ENCODE data around the gene EBLN2.

Gene EBLN2

DNA sequence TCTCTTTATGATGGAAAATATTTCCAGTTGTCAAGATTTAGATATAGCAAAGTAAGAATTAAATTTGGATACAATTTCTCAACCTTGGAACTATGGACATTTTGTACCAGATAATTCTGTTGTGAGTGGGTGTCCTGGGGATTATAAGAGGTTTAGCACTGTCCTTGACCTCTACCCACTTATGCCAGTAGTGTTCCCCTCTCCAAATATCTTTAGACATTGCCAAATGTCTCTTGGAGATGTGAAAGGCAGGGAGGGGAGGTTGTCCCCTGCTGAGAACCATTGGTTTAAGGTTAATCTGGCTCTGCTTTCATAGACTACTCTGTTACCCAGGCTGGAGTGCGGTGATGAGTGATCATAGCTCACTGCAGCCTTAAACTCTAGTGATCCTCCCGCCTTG lies at the start of gene EBLN2:
EBLN2 (plus strand) TSS at position 244 of the 400 bp plus-strand sequence. CDS start 423 bp downstream, outside the sequence.
- Histone ChIP-seq H3K27me3 (ENCODE audit: control insufficient read depth, insufficient read depth, low read length) (no peaks in the 10 kb centered on the region), H3K4me1 (ENCODE audit: control insufficient read depth, insufficient read depth, low read length) (no peaks in the 10 kb centered on the region), H3K9me3 (ENCODE audit: control insufficient read depth, low read length) (no peaks in the 10 kb centered on the region), H3K4me3 (ENCODE audit: low read length) (no peak within 1 kb of the TSS), H3K36me3 (ENCODE audit: control insufficient read depth, insufficient read depth, low read length) (peaks cover 5% of the 10 kb centered on the region), H3K9ac (ENCODE audit: low read length) (no peak within 1 kb of the TSS)

DNA sequence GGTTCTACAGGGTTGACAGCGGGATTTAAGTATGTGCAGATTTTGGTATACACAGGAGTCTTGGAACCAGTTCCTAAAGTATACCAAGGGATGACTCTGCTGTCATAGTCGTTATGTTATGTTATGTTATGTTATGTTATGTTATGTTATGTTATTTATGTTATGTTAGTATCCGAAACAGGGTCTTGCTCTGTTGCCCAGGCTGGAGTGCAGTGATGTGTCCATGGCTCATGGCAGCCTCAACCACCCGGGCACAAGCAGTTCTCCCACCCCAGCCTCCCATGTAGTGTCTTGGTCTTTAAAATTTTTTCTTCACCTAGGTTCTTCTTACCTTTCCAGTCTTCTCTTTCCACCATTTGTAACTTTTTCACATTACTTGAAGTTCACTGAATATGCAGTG lies 43.2 kb upstream of the EBLN2 start:
- Histone ChIP-seq H3K9me3 (ENCODE audit: control insufficient read depth, low read length) (no peaks in the 10 kb centered on the region), H3K27me3 (ENCODE audit: control insufficient read depth, insufficient read depth, low read length) (no peaks in the 10 kb centered on the region), H3K4me1 (ENCODE audit: control insufficient read depth, insufficient read depth, low read length) (no peaks in the 10 kb centered on the region), H3K9ac (ENCODE audit: low read length) (no peak overlapping the region), H3K4me3 (ENCODE audit: low read length) (no peak overlapping the region), H3K36me3 (ENCODE audit: control insufficient read depth, insufficient read depth, low read length) (no peaks in the 10 kb centered on the region)

DNA sequence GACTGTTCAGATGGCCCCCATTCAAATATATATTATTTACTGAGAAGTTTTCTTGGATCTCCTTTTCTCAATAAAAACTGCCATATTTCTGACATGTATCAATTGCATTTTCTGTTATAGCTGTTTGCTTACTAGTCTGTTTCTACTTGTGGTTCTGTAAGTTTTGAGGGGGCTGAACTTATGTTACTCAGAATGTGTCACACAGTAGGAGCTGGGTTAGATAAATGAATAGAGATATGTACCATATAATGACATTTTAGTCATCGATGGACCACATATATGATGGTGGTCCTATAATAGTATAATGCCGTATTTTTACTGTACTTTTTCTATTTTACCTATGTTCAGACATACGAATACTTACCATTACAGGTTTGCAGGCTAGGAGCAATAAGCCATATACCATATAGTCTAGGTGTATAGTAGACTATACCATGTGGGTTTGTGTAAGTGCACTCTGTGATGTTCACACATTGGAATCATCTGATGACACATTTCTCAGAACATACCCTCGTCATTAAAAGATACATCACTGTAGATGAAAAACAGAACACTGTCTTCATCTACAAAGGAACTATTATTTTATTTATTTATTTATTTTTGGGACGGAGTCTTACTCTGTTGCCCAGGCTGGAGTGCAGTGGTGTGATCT lies 42.5 kb upstream of the EBLN2 start:
- Histone ChIP-seq H3K4me1 (ENCODE audit: control insufficient read depth, insufficient read depth, low read length) (no peaks in the 10 kb centered on the region), H3K9me3 (ENCODE audit: control insufficient read depth, low read length) (no peaks in the 10 kb centered on the region), H3K4me3 (ENCODE audit: low read length) (no peak overlapping the region), H3K36me3 (ENCODE audit: control insufficient read depth, insufficient read depth, low read length) (no peaks in the 10 kb centered on the region), H3K27me3 (ENCODE audit: control insufficient read depth, insufficient read depth, low read length) (no peaks in the 10 kb centered on the region), H3K9ac (ENCODE audit: low read length) (no peak overlapping the region)

DNA sequence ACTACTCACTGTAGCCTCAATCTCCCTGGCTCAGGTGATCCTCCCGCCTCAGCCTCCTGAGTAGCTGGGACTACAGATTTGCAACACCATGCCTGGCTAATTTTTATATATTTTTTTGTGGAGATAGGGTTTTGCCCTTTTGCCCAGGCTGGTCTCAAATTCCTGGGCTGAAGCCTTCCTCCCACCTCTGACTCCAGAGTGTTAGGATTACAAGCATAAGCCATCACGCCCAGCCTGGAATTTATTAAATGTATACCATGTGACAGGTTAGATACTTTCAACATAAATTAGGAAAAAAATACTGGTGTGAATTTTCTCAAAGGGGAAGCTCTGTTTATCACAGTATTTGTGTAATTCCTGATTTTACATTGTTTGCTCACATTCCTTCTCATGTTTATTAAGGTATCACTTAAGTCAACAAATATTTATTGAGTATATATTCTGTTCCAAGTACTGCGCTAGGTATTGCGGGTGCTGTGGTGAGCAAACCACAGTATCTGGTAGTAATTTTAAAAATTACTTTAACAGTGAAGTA lies 40.1 kb upstream of the EBLN2 start:
- Histone ChIP-seq H3K9ac (ENCODE audit: low read length) (no peak overlapping the region), H3K4me1 (ENCODE audit: control insufficient read depth, insufficient read depth, low read length) (peaks cover 7% of the 10 kb centered on the region), H3K4me3 (ENCODE audit: low read length) (no peak overlapping the region), H3K9me3 (ENCODE audit: control insufficient read depth, low read length) (no peaks in the 10 kb centered on the region), H3K36me3 (ENCODE audit: control insufficient read depth, insufficient read depth, low read length) (no peaks in the 10 kb centered on the region), H3K27me3 (ENCODE audit: control insufficient read depth, insufficient read depth, low read length) (no peaks in the 10 kb centered on the region)

DNA sequence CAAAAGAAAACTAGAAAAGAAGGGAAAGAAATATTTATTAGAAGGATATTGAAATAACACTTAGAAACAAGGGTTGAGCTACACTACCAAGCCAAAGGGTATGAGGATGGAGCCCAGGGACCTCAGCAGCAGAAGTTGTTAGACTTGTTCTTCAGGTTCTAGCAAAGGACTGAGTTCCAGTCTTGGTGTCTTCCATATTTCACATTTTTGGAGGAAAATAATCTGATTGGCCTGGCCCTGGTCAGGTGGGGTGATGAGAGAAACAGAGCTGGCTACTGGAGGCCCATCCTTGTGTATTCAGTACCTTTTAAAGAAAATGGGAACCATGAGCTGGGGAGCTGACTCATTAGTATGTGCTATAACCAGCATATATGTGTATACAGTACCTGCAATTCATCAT lies 36.6 kb upstream of the EBLN2 start:
- Histone ChIP-seq H3K9ac (ENCODE audit: low read length) (no peak overlapping the region), H3K36me3 (ENCODE audit: control insufficient read depth, insufficient read depth, low read length) (no peaks in the 10 kb centered on the region), H3K9me3 (ENCODE audit: control insufficient read depth, low read length) (no peaks in the 10 kb centered on the region), H3K4me3 (ENCODE audit: low read length) (no peak overlapping the region), H3K4me1 (ENCODE audit: control insufficient read depth, insufficient read depth, low read length) (peaks cover 7% of the 10 kb centered on the region), H3K27me3 (ENCODE audit: control insufficient read depth, insufficient read depth, low read length) (no peaks in the 10 kb centered on the region)

DNA sequence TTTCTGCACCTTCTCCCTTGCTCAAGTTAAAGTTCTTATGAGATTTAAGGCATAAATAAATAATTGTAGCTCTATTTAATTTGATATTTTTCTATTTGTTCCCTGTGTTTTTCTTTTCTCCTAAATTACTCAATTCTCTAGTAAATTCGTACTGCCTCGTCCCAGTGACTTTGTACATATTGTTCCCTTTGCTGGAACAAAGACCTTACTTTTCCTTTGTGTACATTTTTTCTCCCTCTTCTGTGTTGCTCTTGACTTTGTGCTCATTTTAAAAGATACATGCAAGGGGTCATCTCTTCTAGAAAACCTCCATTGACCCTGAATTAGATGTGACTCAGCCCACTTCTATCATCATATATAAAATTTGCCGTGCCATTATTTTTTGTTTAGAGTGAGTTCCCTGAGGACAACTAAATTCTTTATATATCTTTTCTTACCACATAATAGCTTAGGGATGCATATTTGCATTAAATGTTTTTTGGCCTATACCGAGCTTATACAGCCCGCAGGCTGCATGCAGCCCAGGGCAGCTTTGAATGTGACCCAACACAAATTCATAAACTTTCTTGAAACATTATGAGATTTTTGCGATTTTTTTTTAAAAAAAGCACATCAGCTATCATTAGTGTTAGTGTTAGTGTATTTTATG lies 35.2 kb upstream of the EBLN2 start:
- Histone ChIP-seq H3K9me3 (ENCODE audit: control insufficient read depth, low read length) (no peaks in the 10 kb centered on the region), H3K4me3 (ENCODE audit: low read length) (no peak overlapping the region), H3K36me3 (ENCODE audit: control insufficient read depth, insufficient read depth, low read length) (no peaks in the 10 kb centered on the region), H3K9ac (ENCODE audit: low read length) (no peak overlapping the region), H3K27me3 (ENCODE audit: control insufficient read depth, insufficient read depth, low read length) (no peaks in the 10 kb centered on the region), H3K4me1 (ENCODE audit: control insufficient read depth, insufficient read depth, low read length) (peaks cover 7% of the 10 kb centered on the region)

DNA sequence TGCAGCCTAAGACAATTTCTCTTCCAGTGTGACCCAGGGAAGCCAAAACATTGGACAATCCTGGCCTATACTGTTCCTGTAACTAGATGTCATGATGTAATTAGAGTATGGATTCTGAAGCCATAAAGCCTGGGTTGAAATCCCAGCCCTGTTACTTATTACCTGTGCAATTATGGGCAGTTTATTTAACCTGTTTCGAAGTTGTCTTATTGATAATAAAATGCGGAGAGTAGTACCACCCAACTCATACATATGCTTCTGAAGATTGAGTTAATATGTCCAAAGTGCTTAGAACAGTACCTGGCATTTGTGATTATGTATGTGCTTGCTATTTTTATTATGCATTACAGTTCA lies 34.7 kb upstream of the EBLN2 start:
- H3K9me3 ChIP-seq (ENCODE audit: control insufficient read depth, low read length): no peaks in the 10 kb centered on the region
- no peak overlapping the region for H3K4me3 ChIP-seq (ENCODE audit: low read length)
- H3K36me3 ChIP-seq (ENCODE audit: control insufficient read depth, insufficient read depth, low read length): no peaks in the 10 kb centered on the region
- no peaks in the 10 kb centered on the region for H3K27me3 ChIP-seq (ENCODE audit: control insufficient read depth, insufficient read depth, low read length)
- no peak overlapping the region for H3K9ac ChIP-seq (ENCODE audit: low read length)
- peaks cover 7% of the 10 kb centered on the region for H3K4me1 ChIP-seq (ENCODE audit: control insufficient read depth, insufficient read depth, low read length)

DNA sequence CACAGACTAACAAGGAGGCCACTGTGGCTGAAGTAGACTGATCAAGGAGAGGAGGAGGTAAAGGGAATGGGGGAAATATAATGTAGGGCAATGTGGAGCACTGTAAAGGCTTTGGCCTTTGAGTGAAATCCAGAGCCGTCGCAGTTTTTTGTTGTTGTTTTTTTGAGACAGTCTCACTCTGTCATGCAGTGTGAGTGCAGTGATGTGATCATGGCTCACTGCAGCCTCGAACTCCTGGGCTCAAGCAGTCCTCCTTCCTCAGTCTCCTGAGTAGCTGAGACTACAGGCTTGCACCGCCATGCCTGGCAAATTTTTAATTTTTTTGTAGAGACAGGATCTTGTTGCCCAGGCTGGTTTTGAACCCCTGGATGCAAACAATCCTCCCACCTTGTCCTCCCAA lies 32.7 kb upstream of the EBLN2 start:
- H3K4me1 ChIP-seq (ENCODE audit: control insufficient read depth, insufficient read depth, low read length): peaks cover 7% of the 10 kb centered on the region
- H3K9me3 ChIP-seq (ENCODE audit: control insufficient read depth, low read length): no peaks in the 10 kb centered on the region
- H3K4me3 ChIP-seq (ENCODE audit: low read length): no peak overlapping the region
- no peak overlapping the region for H3K9ac ChIP-seq (ENCODE audit: low read length)
- no peaks in the 10 kb centered on the region for H3K36me3 ChIP-seq (ENCODE audit: control insufficient read depth, insufficient read depth, low read length)
- H3K27me3 ChIP-seq (ENCODE audit: control insufficient read depth, insufficient read depth, low read length): no peaks in the 10 kb centered on the region

DNA sequence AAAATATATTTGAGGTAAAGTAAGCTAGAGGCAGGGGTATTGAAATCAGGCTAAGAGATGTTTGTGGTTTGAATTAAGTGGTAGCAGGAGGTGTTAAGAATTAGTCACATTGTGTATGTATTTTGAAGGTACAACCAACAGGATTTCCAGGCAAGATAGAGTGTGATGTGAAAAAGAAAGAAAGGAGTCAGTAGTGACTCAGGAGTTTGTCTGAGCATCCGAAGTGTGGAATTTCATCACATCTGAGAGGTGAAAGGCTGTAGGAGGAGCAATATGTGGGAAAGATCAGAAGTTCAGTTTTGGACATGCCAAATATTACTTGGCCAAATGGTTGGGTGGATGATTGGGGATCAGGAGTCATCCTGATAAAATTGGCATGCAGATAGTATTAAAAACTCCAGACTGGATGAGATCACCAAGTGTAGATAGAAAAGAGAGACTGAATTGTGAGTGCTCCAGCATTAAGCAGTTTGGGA lies 32.1 kb upstream of the EBLN2 start:
- no peaks in the 10 kb centered on the region for H3K36me3 ChIP-seq (ENCODE audit: control insufficient read depth, insufficient read depth, low read length)
- no peaks in the 10 kb centered on the region for H3K9me3 ChIP-seq (ENCODE audit: control insufficient read depth, low read length)
- H3K9ac ChIP-seq (ENCODE audit: low read length): no peak overlapping the region
- H3K4me3 ChIP-seq (ENCODE audit: low read length): no peak overlapping the region
- peaks cover 5% of the 10 kb centered on the region for H3K4me1 ChIP-seq (ENCODE audit: control insufficient read depth, insufficient read depth, low read length)
- no peaks in the 10 kb centered on the region for H3K27me3 ChIP-seq (ENCODE audit: control insufficient read depth, insufficient read depth, low read length)

DNA sequence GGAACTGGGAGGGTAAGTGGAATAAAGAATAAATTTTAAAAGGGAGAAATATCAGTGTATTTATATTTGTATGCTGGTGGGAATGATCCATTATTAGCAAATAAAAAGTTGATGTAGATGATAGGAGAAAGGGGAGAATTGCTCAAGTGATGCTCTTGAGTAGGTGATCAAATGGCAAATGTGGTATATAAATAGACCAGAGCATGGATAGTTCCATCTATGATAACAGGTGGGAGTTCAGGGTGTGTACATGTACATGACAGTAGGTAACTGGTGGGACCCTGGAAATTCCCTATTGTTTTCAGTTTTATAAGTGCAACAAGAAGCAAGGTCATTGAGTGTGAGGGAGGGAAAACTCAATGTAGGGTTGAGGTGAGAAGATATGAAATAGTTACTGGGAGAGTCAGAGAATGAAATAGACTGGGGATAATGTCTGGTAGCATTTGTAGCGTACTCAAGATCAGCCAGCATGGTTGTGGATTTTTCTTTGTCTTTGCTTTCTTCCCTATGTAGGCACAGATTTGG lies 31.3 kb upstream of the EBLN2 start:
- Histone ChIP-seq H3K36me3 (ENCODE audit: control insufficient read depth, insufficient read depth, low read length) (no peaks in the 10 kb centered on the region), H3K27me3 (ENCODE audit: control insufficient read depth, insufficient read depth, low read length) (no peaks in the 10 kb centered on the region), H3K4me1 (ENCODE audit: control insufficient read depth, insufficient read depth, low read length) (no peaks in the 10 kb centered on the region), H3K9ac (ENCODE audit: low read length) (no peak overlapping the region), H3K4me3 (ENCODE audit: low read length) (no peak overlapping the region), H3K9me3 (ENCODE audit: control insufficient read depth, low read length) (no peaks in the 10 kb centered on the region)

DNA sequence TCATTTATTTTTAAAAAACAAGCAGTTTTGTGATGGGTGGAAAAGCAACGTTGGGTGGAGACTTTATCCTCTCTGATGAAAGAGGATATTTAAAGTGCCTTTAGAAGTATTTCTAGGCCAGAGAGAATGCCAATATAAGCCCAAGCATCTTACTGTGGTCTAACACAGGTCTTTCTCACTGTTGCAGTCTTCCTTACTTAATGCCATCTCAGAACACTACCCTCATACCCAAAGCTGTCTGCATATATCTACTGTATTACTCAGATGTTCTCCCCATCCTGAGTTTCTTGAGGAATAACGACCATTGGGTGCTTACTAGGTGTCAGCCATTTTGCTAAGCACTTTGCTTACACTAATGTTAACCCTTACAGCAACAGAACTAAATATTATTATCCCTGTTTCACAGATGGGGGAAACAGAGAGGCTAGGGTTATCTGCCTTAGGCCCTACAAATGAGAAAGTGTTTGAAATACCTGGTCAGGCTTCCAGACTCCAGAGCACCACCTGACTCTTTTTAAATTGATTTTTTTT lies 29.8 kb upstream of the EBLN2 start:
- no peaks in the 10 kb centered on the region for H3K27me3 ChIP-seq (ENCODE audit: control insufficient read depth, insufficient read depth, low read length)
- H3K4me3 ChIP-seq (ENCODE audit: low read length): no peak overlapping the region
- no peak overlapping the region for H3K9ac ChIP-seq (ENCODE audit: low read length)
- H3K36me3 ChIP-seq (ENCODE audit: control insufficient read depth, insufficient read depth, low read length): no peaks in the 10 kb centered on the region
- peaks cover under 1% of the 10 kb centered on the region for H3K4me1 ChIP-seq (ENCODE audit: control insufficient read depth, insufficient read depth, low read length)
- H3K9me3 ChIP-seq (ENCODE audit: control insufficient read depth, low read length): no peaks in the 10 kb centered on the region
